ENCODE measurements around the gene ERVFRD-1.
"Not testable (repeated sequence)": the region's sequence is repeated elsewhere in the genome, so short reads cannot be mapped to it uniquely, and the experiment has no call there.

Gene ERVFRD-1

DNA sequence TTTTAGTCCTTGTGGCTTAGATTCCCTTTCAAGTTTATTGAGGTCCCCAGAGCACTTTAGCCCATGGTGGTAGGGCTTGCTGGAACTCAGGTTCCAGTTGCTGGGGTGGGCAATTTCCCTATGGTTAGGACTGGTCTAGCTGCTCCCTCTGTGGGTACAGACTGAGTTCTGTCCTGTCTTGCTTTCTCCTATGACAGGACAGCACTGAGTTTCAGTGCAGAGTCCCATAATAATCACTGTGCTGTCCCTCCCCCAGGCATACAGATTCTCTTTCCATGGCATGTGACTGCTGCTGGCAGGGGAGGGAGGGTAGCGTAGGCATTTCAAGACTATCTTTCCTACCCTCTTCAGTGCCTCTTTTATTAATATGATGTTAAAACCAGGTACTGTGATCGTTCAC lies 17.1 kb upstream of the ERVFRD-1 start:
- no peak for DNase-seq

GRCh38 chr6:11126876-11127275 lies 15.4 kb upstream of the ERVFRD-1 start:
- DNase-seq: no peak

- DNase-seq: no peak
Measured at GRCh38 chr6:11123978-11124377, 12.5 kb upstream of the ERVFRD-1 start.

DNA sequence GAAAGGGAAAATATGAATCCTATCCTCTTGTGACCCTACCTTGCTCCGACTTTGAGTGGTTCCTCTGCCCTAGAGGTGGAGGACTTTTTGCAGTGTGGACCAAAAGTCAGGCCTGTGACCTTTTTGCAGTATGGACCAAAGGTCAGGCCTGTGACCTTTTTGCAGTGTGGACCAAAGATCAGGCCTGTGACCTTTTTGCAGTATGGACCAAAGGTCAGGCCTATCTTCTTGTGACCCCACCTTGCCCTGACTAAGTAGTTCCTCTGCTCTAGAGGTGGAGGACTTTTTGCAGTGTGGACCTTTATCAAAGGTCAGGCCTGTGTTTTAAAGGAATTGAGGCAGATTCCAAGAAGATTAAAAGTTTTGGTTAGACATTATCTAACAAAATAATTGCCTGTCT lies 10.9 kb upstream of the ERVFRD-1 start:
- no peak for DNase-seq

- DNase-seq: no peak
Measured at GRCh38 chr6:11121851-11122250, 10.3 kb upstream of the ERVFRD-1 start.

DNA sequence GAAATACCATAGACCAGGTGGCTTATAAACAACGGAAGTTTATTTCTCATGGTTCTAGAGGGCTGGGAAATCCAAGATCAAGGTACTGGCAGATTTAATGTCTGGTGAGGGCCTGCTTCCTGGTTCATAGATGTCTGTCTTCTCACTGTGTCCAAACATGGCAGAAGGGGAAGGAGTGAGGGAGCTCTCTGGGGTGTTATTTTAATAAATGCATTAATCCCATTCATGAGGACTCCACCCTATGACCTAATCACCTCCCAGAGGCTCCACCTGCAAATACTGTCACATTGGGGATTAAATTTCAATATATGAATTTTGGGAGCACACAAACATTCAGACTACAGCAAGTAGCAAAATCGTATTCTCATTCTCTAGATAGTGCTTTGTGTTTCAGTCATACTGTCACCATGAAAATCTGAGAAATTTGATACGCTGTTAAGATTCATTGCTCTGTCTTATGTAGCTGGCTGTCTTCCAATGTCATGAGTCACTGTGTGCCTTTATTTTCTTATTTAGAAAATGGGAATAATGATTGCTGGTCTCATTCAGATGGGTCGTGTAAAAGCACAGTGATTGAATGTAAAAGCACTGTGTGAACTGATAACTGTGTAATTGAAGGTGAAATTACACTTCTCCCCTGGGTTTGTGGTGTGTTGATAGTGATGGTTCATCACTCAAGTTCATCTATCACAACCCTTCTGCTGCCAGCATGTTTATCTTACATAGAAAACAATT lies 8.9 kb upstream of the ERVFRD-1 start:
- DNase-seq: no peak

DNA sequence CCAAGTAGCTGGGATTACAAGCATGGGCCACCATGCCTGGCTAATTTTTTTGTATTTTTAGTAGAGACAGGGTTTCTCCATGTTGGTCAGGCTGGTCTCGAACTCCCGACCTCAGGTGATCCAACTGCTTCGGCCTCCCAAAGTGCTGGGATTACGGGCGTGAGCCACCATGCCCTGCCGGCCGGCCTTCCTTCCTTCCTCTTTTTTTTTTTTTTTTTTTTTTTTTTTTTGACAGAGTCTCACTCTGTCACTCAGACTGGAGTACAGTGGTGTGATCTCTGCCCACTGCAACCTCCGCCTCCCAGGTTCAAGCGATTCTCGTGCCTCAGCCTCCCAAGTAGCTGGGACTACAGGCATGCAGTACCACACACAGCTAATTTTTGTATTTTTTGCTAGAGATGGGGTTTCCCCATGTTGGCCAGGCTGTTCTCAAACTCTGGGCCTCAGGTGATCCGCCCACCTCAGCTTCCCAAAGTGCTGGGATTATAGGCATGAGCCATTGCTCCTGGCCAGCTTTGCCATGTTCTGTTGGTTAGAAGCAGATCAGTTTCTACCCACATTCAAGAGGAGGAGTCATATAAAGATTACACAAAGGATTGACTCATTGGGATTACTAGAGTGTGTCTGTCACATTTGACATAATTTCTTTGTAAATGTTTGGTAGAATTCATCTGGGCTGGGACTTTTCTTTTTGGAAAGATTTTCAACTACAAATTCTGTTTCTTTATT lies 4.4 kb upstream of the ERVFRD-1 start:
- DNase-seq: not testable (repeated sequence)

DNA sequence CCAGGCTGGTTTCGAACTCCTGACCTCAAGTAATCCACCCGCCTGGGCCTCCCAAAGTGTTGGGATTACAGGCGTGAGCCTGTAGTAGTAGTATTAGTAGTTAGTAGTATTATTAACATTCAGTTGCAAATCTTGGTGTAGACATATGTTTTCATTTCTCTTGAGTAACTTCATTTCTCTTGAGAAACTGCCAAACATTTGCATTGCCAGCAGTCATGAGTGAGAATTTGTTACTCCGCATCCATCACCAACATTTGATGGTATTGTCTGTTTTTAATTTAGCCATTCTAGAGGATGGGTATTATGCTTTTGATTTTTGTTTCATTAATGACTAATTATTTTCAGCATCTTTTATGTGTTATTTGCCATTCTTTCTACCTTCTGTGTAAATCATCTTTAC lies 1.5 kb upstream of the ERVFRD-1 start:
- no peak for DNase-seq

GRCh38 chr6:11111769-11112437 lies 378 bp upstream of the ERVFRD-1 start:
- no peak for DNase-seq

DNA sequence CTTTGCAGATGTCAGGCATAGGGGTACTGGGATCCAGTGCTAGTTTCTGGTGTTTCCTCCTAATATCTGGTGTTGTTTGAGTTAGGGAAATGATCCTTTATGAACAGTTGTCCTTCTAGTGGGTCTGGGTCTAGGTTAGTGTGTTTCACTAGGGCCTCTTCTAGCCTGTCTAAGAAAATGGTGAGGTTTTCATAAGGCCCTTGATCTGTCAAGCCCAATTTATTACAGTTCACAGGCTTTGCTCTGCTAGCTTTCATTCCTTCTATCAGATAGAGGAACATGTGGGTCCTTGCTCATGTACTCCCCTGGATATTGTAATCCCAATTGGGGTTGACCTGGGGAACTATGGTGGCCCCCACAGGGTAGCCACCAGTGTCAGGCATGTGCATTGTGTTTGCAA lies 2.8 kb downstream of the ERVFRD-1 start:
- no peak for DNase-seq

GRCh38 chr6:11103065-11103464 lies 8.5 kb downstream of the ERVFRD-1 start:
- no peak for DNase-seq

DNA sequence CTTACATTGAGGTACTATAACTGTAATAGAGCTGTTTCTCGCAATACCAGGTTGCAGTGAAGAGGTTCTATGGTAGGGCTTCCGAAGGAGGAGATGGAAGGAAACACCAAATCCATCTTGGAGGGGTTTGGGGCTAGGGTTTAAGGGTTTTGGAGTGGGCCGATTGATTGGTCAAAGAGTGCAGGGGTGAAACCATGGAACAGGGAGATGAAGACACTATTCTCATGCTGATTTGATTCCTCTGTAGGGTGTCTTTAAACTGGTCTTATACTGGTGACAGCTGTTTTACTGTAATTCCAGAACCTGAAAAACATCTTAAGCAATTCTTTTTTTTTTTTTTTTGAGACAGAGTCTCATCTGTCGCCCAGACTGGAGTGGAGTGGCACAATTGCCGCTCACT lies 10.1 kb downstream of the ERVFRD-1 start:
- DNase-seq: no peak

DNA sequence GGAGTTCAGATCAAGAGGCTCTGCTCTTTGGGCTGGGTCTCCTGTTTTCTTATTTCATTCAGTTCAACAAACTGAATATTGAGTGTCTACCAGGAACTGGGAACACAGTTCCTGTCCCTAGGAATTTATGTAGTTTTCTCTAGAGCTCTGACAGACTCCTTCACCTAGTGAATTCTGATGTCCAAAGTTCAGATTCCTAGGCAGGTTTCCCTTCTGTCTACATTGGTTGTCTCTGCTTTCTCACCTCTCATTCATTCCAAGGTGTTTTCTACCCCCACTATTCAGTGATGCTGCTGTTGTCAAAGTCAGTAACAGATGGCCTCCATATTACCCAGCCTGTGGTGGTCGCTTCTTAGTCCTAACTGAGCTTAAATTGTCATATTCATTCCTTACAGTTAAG lies 13.5 kb downstream of the ERVFRD-1 start:
- DNase-seq: no peak

DNA sequence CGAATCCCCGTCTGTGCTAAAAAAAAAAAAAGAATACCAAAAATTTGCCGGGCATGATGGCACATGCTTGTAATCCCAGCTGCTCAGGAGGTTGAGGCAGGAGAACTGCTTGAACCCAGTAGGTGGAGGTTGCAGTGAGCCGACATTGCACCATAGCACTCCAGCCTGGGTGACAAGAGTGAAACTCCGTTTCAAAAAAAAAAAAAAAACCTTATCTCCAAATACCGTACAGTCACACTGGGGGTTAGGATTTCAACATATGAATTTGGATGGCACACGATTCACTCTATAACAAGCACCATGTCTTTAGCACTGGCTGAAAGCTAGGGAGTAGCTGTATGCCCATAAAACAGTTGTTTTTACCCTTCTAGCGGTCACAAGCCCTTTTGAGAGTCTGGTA lies 14.0 kb downstream of the ERVFRD-1 start:
- no peak for DNase-seq

DNA sequence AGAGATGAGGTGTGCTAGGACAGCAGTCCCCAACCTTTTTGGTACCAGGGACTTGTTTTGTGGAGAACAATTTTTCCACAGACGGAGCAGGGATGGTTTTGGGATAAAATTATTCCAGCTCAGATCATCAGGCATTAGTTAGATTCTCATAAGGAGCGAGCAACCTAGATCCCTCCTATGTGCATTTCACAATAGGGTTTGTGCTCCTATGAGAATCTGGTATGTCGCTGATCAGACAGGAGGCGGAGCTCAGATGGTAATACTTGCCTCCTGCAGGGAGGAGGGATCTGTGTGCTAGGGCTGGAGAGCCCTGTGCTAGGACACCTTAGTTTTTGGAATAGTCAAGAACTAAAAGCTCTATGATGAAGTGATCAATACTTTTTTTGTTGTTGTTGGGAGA lies 15.4 kb downstream of the ERVFRD-1 start:
- DNase-seq: no peak

DNA sequence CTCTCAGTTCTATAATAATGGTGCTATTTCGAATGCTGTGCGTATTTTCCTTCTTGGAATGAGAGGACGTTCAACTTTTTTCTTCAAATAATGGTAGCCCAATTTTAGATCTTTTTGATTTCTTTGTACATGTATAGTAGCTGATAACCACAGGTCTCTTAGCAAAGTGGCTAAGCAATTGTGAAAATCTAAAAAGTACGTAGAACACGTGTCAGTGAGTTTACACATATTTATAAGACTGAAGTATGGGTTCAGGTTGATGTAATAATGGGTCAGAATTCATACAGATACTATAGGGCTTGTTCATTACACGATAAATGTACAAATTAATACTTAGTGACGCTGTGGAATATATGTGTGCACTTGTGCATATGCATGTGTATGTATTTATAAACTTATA lies 16.6 kb downstream of the ERVFRD-1 start:
- no peak for DNase-seq

DNA sequence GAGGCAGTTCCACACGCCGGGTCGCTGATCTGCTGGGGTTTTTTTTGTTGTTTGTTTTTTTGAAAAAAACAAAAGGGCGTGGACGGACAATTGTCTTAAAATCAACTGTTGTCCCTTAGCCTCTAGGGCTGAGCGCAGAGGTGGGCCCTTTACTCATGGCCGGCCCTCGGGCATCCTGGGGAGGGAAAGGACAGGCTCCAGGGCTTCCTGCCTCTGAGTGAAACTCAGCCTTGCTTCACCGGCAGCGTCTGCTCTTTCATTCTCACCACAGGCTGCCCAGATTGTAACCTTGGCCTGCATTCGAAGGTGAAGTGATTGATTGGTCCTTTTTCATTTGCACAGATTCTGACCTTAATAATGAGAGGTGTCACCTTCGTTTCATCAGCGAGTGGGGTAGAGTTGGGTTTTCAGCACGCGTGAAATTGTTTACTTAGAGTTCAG lies 17.1 kb downstream of the ERVFRD-1 start:
- DNase-seq: peak; percentile 6

DNA sequence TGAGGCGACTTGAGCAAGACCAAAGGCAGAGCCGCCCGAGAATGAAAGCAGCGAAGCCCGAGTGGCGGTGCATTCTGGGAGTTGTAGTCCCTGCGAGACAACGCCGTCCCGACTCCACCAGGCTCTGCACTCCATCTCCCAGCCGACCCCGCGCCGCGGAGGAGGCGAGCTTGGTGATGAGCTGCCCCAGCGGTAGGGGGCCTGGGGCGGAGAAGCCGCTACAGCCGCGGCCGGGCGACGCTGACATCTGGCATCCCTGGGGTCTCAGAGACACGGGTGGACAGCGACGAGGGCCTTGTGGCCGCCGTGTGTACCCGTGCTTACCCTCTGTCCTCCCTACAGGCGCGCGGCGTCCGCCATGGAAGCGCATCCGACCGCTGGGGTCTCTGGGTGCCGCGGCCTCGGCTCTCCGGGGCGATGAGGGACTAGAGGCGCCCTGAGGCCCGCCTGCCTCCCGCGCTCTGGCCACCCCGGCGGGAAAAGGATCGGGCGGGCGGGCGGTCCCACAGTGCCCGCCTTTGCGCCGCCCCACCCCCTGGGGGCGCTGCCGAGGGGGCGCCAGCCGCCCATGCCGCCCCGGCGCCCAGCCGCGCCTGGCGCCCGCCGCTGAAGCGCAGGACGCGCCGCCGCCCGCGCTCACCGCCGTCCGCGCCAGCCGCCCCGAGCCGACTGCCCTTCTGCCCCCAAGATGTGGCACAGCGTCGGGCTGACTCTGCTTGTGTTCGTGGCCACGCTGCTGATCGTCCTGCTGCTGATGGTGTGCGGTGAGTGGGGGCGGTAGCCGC lies 17.7 kb downstream of the ERVFRD-1 start, which contains the start of gene SMIM13:
TSS of gene SMIM13 (plus strand) at position 209 of the 785 bp plus-strand sequence. CDS start at position 689, 480 bp downstream.
- peak; percentile 82 for DNase-seq

- DNase-seq: no peak
Measured at GRCh38 chr6:11093376-11093625, 18.2 kb downstream of the ERVFRD-1 start.

DNA sequence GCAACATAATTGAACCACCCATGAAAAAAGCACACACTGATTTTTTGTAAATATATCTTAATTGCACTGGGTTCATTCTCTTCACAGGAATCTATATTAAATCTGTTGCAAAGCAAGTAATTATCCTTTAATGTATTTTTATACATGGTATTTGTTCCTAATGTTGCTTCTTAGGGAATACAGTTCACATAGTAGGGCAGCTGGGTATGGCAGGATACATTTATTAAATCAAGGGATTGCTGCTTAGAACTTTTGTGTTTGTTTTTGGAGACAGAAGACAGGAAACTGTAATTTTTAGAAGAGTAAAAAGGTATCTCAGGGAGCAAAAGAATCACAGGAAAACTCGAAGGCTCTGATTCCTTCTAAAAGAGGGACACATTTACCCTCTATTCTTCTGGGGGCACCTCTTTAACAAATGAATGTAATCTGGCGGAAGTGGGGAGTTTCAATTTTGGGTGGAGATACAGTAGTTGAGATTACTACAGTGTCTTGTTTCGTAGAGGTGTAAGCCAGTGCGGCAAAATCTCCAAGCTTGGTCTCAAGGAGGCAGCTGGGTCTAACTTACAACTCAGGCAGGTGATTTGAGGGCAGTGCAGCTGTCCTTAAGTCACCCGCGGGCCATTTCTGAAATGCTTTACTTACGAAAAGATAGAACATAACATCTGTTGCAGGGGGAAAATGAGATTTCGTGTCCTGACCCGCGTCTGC lies 18.7 kb downstream of the ERVFRD-1 start:
- DNase-seq: peak; percentile 4

DNA sequence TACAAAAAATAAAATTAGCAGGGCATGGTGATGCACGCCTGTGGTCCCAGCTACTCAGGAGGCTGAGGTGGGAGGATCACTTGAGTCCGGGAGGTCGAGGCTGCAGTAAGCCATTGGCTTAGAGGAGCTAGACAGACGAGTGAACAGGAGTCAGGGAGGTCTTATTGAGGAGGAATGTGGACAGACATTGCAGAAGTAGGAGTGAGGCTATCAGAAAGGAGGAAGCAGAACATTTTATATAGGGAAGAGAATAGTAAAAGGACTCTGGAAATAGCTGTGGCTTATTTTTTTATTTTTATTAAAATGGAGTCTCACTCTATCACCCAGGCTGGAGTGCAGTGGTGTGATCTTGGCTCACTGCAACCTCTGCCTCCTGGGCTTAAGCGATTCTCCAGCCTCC lies 20.4 kb downstream of the ERVFRD-1 start:
- not testable (repeated sequence) for DNase-seq

DNA sequence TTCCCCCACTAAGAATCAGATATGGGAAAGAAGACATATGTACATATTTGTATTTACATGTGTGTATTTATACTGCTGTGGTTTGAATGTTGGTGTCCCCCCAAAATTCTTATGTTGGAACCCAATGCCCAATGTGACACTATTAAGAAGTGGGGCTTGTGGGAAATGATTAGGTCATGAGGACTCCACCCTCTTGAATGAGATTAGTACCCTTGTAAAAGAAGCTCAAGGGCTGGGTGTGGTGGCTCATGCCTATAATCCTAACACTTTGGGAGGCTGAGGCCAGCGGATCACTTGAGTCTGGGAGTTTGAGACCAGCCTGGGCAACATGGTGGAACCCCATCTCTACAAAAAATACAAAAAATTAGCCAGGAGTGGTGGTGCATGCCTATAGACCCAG lies 21.8 kb downstream of the ERVFRD-1 start:
- DNase-seq: no peak

Measured in NCI-H510A (cell line).